BE2C (cell line): ENCODE data around the gene COL4A2.

ENCODE experiments used
- DNase-seq: peaks from one replicate; pipeline ENCODE4 v3.0.0-alpha.2; 2020
- H3K27me3 ChIP-seq: fragments of 250-450 bp; sonication (Bioruptor Pico); 2 replicates; pipeline ENCODE4 v1.5.1; 2020; ENCODE audit warnings: mild to moderate bottlenecking
- H3K36me3 ChIP-seq: fragments of 250-450 bp; sonication (Bioruptor Pico); 2 replicates; pipeline ENCODE4 v1.5.1; 2020; ENCODE audit warnings: mild to moderate bottlenecking
- H3K4me1 ChIP-seq: fragments of 250-450 bp; sonication (Bioruptor Pico); 2 replicates; pipeline ENCODE4 v1.5.1; 2020
- H3K4me3 ChIP-seq: 2 replicates; pipeline ENCODE4 v1.5.1; 2011; ENCODE audit warnings: low read depth, low read length
- H3K9me3 ChIP-seq: fragments of 250-450 bp; sonication (Bioruptor Pico); 2 replicates; pipeline ENCODE4 v1.5.1; 2020
- TF ChIP-seq, protein P1 (sequence below): IDR thresholded peaks from 2 replicates; pipeline ENCODE4 v1.5.1; 2012; ENCODE audit warnings: mild to moderate bottlenecking, low read depth, low read length

The COL4A2 gene

DNA sequence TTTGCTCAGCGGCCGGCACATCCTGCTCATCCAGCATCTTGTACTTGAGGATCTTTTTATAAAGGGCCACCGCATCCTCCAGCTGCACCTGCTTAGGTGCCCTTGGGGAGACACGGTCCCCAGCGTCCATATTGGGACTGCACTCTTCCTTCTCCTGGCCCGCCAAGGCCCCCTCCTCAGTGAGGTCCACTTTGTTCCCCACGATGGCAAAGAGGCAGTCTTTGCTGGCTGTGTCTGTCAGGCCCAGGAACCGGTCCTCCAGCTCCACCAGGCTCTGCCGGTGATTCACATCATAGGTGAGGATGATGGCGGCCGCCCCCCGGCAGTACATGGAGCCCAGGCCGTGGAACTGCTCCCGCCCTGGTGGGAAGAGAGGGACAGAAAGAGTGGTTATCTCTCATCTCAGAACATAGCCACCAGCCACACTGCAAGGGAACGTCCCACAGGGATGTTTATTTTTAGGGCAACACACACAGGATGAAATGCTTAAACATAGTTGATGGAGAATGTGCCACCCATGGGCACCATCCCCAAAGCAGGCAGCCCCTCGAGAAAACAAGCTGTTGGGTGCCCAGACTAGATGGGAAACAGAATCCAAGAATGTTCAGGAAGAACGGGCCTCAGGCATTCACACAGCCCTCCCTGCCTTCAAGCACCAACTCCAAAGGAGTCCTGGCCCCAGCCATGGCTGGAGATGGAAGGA lies 216.9 kb downstream of the COL4A2 start:
- TF ChIP-seq, protein P1, sequence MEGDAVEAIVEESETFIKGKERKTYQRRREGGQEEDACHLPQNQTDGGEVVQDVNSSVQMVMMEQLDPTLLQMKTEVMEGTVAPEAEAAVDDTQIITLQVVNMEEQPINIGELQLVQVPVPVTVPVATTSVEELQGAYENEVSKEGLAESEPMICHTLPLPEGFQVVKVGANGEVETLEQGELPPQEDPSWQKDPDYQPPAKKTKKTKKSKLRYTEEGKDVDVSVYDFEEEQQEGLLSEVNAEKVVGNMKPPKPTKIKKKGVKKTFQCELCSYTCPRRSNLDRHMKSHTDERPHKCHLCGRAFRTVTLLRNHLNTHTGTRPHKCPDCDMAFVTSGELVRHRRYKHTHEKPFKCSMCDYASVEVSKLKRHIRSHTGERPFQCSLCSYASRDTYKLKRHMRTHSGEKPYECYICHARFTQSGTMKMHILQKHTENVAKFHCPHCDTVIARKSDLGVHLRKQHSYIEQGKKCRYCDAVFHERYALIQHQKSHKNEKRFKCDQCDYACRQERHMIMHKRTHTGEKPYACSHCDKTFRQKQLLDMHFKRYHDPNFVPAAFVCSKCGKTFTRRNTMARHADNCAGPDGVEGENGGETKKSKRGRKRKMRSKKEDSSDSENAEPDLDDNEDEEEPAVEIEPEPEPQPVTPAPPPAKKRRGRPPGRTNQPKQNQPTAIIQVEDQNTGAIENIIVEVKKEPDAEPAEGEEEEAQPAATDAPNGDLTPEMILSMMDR, result no peak
- H3K27me3 ChIP-seq, result peaks cover 22% of the 10 kb centered on the region
- H3K36me3 ChIP-seq, result no peaks in the 10 kb centered on the region
- no peaks in the 10 kb centered on the region for H3K9me3 ChIP-seq
- H3K4me1 ChIP-seq, result no peaks in the 10 kb centered on the region
- no peak overlapping the region for H3K4me3 ChIP-seq
- DNase-seq, result no peak

DNA sequence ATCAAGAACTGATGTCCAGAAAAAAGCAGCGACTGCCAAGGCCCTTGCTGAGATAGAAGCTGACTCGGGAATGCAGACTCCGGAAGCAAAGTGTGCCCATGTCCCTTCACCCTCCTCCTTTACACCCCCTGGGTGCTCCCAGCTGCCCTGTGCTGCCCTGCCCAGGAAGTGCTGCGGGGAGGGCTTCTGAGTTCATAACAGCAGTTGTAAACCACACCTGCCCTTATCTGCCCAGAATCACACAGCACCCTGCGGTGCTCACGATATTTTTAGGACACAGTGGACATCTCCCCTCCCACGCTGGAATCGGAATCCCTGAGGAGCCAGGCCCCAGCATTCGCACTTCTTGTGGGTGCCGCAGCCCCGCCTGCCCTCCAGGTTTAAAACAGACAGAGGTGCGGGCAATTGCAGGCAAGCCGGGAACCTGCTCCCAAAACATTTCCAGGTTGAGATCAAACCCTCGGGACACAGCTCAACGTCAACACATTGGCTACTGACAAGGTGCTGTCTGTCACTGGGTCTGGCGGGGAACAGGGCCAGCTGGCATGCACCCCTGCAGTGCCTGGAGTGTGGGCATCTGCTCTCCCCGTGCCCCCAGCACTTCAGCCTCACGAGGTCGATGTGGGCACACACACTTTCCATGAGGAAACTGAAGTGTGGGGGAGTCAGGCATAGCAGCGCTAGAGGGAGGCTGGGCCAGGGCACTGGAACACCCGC lies 217.6 kb downstream of the COL4A2 start:
- no peak overlapping the region for H3K4me3 ChIP-seq
- peaks cover 22% of the 10 kb centered on the region for H3K27me3 ChIP-seq
- no peaks in the 10 kb centered on the region for H3K9me3 ChIP-seq
- DNase-seq, result no peak
- H3K4me1 ChIP-seq, result no peaks in the 10 kb centered on the region
- TF ChIP-seq, protein P1, result no peak
- no peaks in the 10 kb centered on the region for H3K36me3 ChIP-seq

DNA sequence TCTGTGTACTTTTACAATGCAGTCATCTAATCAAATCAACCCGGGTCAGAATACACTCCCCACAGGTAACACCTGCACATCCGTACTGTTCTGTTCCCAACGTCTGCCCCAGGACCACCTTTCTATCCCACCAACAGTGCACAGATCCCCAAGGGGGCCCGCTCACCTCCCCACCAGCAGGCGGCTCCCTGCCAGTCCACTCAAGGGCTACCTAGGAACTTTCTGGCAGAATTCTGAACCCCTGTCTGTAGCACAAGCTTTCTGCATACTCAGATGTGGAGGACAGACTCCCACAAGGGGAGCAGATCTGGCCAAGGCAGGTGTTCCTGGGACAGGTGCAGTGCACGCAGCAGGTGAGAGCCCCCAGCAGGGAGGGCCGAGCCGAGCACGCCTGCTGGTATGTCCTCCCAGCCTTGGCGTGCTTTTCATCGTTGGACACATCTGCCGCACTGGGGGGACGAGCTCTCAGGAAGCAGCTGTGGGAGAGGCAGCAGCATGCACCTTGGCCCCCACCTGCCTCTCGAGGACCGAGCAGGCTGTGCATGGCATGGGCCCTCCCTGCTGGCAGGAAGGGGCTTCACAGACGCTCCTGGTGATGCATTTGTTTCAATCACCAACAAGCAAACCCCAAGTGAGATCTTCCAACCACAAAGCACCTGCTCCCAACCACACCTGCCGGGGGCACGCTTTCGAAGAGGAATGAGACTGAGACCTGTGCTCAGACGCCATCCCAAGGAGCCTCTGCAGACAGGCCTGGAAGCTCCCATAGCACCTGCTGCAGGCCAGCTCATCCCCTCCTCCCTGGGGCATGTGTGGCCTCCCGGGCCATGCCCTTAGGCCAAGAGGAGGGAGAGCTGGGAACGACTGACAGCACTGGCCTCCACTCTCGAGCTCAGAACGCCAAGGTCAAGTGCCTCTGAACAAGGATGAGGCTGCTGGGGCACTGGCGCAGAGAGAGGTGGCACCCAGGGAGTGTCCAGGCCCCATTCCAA lies 218.5 kb downstream of the COL4A2 start:
- H3K4me1 ChIP-seq, result no peaks in the 10 kb centered on the region
- H3K9me3 ChIP-seq, result no peaks in the 10 kb centered on the region
- H3K36me3 ChIP-seq, result no peaks in the 10 kb centered on the region
- TF ChIP-seq, protein P1, result no peak
- no peak overlapping the region for H3K4me3 ChIP-seq
- H3K27me3 ChIP-seq, result peaks cover 22% of the 10 kb centered on the region
- no peak for DNase-seq

DNA sequence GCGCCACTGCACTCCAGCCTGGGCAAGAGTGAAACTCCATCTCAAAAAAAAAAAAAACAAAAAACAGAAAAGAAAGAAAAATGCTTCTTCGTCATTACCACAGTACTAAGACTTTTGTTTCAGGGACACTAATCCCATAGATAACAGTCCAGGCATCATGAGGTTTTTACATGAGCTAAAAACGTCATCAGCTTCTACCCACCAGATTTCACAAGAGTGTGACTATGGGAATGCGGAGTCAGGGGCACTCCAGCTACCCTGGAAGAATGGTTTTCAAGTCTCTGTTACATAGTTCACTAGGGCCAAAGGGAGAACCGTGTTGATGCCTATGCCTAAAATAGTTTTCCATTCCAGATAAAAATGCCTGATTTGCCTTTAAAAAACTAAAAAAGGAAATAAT lies 221.3 kb downstream of the COL4A2 start:
- no peaks in the 10 kb centered on the region for H3K4me1 ChIP-seq

DNA sequence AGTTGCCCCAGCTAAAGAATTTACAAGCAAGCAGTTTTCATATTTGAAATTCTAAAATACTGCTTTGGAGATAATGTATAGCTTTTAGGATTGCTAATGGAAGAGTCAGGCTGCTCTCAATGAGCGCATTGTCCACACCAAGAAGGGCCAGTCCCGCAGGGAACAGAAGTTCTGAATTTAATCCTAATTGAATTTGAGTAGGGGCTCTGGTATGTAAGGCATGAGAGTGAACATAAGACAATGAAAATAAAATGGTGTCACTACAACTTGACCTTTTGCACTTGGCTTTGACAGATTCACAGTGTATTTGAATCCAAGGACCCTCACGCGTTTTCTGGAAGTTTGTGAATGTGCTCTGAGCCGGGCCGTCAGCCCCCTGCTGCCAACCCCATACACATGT lies 221.8 kb downstream of the COL4A2 start:
- DNase-seq, result no peak
- H3K4me3 ChIP-seq, result no peak overlapping the region

More for the DNA sequence above, 221.3 kb downstream of the COL4A2 start:
- Histone ChIP-seq H3K4me3 (no peak overlapping the region), H3K27me3 (peaks cover 22% of the 10 kb centered on the region), H3K36me3 (no peaks in the 10 kb centered on the region), H3K9me3 (no peaks in the 10 kb centered on the region)
- TF ChIP-seq, protein P1, result no peak
- no peak for DNase-seq

More for the DNA sequence above, 221.8 kb downstream of the COL4A2 start:
- TF ChIP-seq, protein P1, result no peak
- Histone ChIP-seq H3K36me3 (no peaks in the 10 kb centered on the region), H3K27me3 (peaks cover 22% of the 10 kb centered on the region), H3K9me3 (no peaks in the 10 kb centered on the region), H3K4me1 (no peaks in the 10 kb centered on the region)
